ENCODE data around the gene KRIT1. TPM values are rescaled to one million over a fixed set of nuclear protein-coding genes. Genes with fewer than 3 reads are reported as not detected.
A peak's percentile ranks its signal among the peaks of the same experiment; 100 is the strongest.

Gene KRIT1
- 18.5 TPM for polyA plus RNA-seq (2013, experiment 1 of 2; ENCODE audit: insufficient read length)
- polyA plus RNA-seq (2013, experiment 2 of 2; ENCODE audit: insufficient read length): 20.8 TPM

GRCh38 chr7:92245487-92246359 is at the start of gene KRIT1, which contains the start of gene ANKIB1:
Gene KRIT1, minus strand, starts transcription at chr7:92245914. Its CDS starts 3,779 bp downstream, at chr7:92242135.
Gene ANKIB1, plus strand, starts transcription at chr7:92245974. Its CDS starts 49,005 bp downstream, at chr7:92294979.
- DNase-seq: peak; percentile 82

DNA sequence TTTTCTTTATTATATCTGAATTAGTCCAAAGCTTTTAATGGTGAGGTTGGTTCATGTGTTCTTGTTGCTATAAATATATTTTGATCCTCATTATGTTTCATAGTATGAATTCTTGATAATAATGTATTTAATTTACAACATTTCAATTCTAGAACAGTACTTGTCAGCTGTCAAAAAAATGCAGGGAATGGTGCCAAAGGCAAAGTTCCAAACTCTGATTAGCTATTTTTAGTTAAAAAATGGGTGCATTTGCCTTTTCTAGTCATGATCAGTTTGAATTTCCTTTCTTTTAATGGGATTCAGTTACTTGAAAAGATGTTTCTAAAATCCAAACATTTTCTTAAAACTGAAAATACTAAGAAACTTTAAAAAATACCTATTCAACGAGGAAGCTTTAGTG is 49.7 kb upstream of the KRIT1 start:
- peak; percentile 16 for DNase-seq

DNA sequence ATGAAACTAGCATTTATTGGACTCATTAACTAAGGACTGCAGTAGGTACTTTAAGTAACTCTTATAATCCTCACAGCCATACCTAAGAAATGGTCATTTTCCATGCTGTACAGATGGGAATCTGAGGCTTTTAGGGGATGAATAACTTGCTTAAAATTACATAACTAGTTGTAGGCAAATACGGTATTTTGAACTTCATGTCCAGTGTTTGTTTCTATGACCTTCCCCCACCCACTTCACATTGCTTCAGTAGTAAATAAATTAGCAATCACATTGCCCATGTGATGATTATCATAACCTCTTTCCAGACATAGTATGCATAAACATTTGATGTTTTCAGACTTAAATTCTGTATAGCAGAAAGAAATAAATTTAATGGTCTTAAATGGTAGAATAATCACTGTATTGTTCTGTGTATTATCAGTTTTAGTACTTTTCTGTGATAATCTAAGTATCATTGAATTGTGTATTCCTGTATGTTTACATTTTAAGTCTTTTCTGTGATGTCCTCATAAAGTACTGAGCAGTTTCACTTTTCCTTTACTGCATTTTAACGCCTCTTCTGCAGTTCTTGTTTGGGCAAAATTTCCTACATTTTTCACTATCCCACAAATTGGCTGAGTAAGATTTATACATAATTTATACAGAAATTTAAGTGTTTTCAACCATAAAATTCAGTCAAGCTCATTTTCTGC is 48.3 kb upstream of the KRIT1 start:
- no peak for DNase-seq

GRCh38 chr7:92292981-92293380 is 47.3 kb upstream of the KRIT1 start:
- no peak for DNase-seq

GRCh38 chr7:92289321-92289720 is 43.6 kb upstream of the KRIT1 start:
- DNase-seq: no peak

GRCh38 chr7:92282930-92283329 is 37.2 kb upstream of the KRIT1 start:
- no peak for DNase-seq

DNA sequence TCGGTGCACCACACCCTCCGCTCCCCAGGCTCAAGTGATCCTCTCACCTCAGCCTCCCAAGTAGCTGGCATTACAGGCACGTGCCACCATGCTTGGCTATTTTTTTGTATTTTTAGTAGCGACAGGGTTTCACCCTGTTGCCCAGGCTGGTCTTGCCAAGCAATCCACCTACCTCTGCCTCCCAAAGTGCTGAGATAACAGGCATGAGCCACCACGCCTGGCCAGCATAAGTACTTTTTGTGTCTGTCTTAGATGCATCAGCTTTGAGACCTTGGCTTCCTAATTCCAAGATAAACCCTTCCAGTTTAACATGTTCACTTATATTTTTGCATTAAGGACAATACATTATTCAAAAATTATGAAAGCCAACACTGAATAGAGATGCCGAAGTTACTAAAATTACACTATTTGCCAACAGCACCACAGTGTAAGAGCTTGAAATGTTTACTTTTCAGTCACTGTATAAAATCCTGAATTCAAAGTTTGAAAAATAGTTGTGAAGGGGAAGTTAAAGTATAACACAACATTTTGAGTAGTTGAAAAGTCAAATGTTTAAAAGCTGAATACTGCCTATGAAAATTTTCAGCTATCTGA is 36.6 kb upstream of the KRIT1 start:
- DNase-seq: no peak

DNA sequence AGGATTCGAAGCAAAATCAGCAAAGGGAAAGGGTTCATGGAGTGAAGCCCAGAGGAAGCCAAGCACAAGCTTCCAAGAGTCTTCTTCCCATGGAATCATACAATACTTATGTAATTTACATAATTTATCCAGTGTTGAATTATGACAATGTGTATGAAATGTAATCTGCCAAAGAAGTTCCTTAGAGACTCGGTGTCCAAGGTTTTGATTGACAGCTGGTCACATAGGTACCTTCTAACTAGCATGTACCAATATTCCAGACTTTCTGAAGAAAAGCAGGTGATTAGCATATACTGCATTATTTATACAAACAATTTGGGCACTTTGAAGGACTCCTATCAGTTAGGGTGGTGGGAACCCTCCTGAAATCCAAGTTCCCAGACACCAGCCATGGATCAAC is 35.3 kb upstream of the KRIT1 start:
- DNase-seq: no peak

DNA sequence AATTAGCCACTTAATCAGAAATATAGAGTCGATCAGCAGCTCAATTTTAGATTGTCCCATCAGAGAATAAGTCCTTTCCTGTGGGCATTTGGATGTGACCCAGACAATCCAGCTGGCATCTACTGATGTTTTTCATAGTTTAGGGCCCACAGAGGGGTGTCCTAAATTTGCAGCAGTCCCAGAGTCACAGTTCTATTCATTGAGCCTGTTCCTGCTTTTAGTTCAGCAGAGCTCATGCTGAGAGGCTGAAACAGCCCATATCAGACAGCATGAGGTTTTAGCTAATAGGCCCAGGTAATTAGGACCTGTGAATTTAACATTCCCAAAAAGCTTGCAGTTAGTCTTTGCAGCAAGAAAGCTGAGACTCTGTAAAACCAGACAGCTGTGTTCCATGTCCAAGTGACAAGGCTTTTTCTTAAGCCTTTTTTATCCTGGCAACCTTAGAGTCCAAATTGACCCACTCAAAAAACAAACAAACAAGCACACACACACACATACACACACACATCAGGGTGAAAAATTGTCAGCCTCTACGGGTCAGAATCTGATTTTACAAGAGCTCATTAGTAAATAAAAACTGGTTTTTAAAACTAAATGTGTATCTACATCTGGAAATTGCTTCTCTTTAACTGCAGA is 33.8 kb upstream of the KRIT1 start:
- no peak for DNase-seq

DNA sequence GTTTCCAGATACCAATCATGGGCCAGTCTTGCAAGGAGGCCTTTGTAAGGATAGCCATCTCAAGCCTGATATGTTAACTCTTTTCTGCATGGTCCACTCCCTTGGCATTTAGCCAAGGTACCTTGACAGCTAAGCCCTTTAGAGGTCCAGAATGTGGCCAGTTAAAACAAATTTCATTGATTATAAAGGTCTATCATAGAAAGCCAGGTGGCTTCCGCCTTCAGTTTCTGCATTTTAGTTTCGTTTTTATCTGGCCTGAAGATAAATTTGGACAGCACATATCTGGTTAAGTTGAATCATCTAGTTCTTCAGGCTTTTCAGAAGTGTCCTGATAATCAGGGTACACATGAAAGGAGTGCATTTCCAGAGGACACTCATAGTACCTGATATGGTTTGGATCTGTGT is 30.7 kb upstream of the KRIT1 start:
- DNase-seq: no peak

- DNase-seq: no peak
These were observed 29.6 kb upstream of the KRIT1 start for GRCh38 chr7:92275327-92275726.

GRCh38 chr7:92268921-92269320 is 23.2 kb upstream of the KRIT1 start:
- DNase-seq: no peak

DNA sequence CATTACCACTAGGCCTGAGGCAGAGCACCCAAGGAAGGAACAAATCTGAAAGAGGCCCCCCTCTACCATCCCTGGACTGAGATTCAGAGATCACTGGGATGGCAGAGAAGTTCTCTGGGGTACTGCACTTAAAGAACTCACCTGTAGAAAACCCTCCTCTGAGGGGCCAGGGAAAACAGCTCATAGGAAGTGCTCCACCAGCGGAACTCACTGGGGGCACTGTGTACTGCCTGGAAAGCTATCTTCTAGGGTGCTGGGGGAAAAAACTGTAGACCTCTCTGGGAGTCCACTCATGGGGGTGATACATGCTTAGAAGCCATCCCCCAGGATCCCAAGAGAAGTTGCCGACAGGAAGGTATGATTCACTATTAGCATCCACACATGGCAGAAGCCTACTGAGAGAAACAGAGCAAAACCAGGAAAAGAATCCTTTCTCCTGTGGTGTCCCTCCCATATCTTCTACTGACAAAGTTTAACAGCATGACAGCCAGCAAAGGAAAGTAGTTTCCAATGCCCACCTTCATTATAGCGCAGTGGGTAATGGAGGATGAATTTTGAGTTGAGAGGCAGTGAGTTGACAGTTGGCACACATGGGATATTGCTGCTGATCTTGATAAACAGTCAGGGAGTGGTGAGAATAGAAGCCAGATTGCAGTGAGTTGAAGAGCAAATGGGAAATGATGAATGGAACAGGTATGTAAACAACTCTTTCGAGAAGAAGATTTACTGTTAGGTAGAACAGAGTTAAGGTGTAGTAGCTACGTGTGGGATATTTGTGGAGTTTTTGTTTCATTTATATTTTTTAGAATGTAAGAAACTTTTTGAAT is 20.9 kb upstream of the KRIT1 start:
- DNase-seq: peak; percentile 9

DNA sequence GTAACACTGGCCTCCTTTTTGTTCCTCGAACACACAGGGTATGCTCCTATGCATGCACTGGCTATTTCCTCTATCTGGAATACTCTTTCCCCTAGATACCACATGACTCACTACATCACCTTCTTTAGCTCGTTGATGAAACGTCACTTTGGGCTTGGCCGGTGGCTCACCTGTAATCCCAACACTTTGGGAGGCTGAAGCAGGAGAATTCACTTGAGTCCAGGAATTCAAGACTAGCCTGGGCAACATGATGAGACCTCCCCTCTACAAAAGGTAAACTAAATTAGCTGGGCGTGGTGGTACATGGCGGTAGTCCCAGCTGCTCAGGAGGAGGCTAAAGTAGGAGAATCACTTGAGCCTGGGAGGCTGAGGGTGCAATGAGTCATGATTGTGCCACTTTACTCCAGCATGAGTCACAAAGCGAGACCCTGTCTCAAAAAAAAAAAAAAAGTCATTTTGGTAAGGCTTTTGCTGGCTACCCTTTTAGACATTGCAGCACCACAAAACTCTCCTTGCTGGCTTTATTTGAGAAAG is 14.6 kb upstream of the KRIT1 start:
- no peak for DNase-seq

DNA sequence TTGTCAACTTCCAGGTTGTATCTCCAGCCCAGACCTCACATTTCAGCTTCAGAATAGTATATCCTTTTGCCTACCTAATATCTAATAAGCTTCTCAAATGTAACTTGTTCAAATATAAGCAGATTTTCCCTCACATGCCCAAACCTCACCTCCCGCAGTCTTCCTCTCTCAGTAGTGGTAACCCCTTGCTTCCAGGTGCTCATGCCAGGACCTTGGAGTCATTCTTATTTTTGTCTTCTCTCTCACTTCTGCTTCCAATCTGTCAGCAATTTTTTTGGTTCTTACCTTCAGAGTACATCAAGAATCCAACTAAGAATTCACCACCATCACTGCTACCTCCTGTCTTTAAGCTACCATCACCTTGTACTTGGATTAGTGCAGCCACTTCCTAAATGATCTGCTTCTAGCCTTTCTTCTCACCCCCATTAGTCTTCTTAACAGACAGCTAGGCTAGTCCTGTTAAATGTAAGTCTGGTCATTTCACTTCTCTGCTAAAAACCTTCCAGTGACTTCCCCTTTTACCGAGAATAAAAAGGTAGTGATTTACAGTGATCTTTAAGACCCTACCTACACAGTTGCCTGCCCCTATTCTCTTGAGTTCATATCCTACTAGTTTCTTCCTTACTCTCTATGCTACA is 14.0 kb upstream of the KRIT1 start:
- no peak for DNase-seq

- DNase-seq: no peak
These were observed 13.3 kb upstream of the KRIT1 start for GRCh38 chr7:92259062-92259461.

GRCh38 chr7:92255308-92255707 is 9.6 kb upstream of the KRIT1 start:
- DNase-seq: peak; percentile 90

DNA sequence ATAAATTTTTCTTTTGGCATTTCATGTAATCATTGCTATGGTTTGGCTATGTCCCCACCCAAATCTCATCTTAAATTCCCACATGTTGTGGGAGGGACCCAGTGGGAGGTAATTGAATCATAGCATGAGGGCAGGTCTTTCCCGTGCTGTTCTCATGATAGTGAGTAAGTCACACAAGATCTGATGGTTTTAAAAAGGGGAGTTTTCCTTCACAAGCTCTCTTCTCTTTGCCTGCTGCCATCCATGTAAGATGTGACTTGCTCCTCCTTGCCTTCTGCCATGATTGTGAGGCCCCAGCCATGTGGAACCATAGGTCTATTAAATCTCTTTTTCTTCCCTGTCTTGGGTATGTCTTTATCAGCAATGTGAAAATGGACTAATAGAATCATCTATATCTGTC is 9.1 kb upstream of the KRIT1 start:
- peak; percentile 4 for DNase-seq

DNA sequence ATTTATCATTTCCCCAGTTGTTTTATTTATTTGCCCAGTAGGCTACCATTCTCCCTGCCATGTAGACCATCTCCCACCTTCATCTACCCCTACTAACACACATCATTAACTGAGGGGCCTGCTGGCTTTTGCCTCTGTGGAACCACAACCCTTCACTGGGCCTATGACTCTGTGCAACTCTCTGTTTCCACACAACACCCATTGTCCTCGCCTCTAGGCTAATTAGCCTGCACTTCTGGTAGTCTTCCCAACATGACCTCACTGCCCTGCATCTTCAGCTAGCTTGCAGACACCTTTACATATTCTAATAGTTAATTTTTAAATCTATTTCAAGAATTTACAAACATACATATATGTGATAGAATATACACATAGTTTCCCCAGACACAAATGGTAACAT is 7.5 kb upstream of the KRIT1 start:
- no peak for DNase-seq

- DNase-seq: no peak
These were observed 5.5 kb upstream of the KRIT1 start for GRCh38 chr7:92251181-92251580.

DNA sequence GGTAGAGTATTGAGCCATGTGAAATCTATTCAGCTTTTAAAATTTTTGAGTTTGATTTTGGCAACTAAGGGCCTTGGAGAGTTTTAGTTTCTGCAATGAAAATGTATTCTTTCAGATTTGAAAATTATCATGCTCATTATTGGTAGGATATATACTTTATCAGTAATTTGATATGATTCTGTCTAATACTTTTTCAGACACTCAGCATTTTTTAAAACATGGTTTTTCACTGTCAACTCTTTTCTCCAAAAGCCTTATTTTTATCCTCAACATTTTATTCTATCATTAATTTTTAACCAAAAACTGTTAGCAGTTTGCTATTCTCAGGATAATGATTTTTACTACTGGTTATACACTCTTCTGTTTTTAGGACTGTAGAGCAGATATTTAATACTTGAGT is 4.9 kb upstream of the KRIT1 start:
- no peak for DNase-seq

Data from fibroblast of skin of abdomen (primary cell).